CD14-positive monocyte (primary cell): ENCODE results near the gene PROZ. TPM values are rescaled to one million over a fixed set of nuclear protein-coding genes. Genes with fewer than 3 reads are reported as not detected.

Experiments used
- DNase-seq, 3 donors: peaks; one replicate each; pipeline ENCODE4 v3.0.0-alpha.2; 2011 to 2022
- H2AFZ ChIP-seq: 2 replicates; pipeline ENCODE4 v1.6.0; 2012; ENCODE audit warnings: mild to moderate bottlenecking, low read depth, low read length, inconsistent platforms; ENCODE audit not compliant: insufficient read depth, poor library complexity, severe bottlenecking
- H3K27ac ChIP-seq, 2 donors: 1 replicate in 1 of 2; 2 replicates in 1 of 2; pipeline ENCODE4 v1.5.1; 2012 to 2013; ENCODE audit warnings: low read length in 2 of 2, control low read depth in 1 of 2, inconsistent platforms in 1 of 2, low read depth in 1 of 2, mild to moderate bottlenecking in 1 of 2
- H3K27me3 ChIP-seq, 2 donors: one replicate each; pipeline versions ENCODE4 v1.6.0 to v1.6.1; 2011 to 2013; ENCODE audit warnings: low read length in 2 of 2; ENCODE audit not compliant: control insufficient read depth in 2 of 2, insufficient read depth in 2 of 2
- H3K36me3 ChIP-seq, 2 donors: replicated peaks in 1 of 2; 1 replicate in 1 of 2; 2 replicates in 1 of 2; pipeline versions ENCODE4 v1.5.1 to v1.6.1; 2012 to 2013; ENCODE audit warnings: low read length in 2 of 2, control low read depth in 1 of 2, inconsistent platforms in 1 of 2, mild to moderate bottlenecking in 1 of 2; ENCODE audit not compliant: insufficient read depth in 2 of 2, control insufficient read depth in 1 of 2
- H3K4me1 ChIP-seq, 2 donors: 1 replicate in 1 of 2; 2 replicates in 1 of 2; pipeline versions ENCODE4 v1.5.1 to v1.6.1; 2012 to 2013; ENCODE audit warnings: low read length in 2 of 2, control low read depth in 1 of 2, inconsistent platforms in 1 of 2, mild to moderate bottlenecking in 1 of 2, moderate library complexity in 1 of 2; ENCODE audit not compliant: insufficient read depth in 2 of 2, control insufficient read depth in 1 of 2
- H3K4me2 ChIP-seq: replicated peaks from 2 replicates; pipeline ENCODE3; 2012; ENCODE audit warnings: low read length, moderate library complexity, mild to moderate bottlenecking; ENCODE audit not compliant: poor library complexity, severe bottlenecking; ENCODE audit errors: extremely low read depth
- H3K4me3 ChIP-seq, 3 experiments: fragments of 200-600 bp in 1 of 3; sonication (generic) in 1 of 3; replicated peaks in 1 of 3; 1 replicate in 2 of 3; 2 replicates in 1 of 3; pipeline ENCODE4 v1.5.1; 2011 to 2013; ENCODE audit warnings: low read length in 3 of 3, mild to moderate bottlenecking in 3 of 3, control low read depth in 2 of 3, low read depth in 2 of 3, inconsistent platforms in 1 of 3, moderate library complexity in 1 of 3
- H3K79me2 ChIP-seq: 2 replicates; pipeline ENCODE4 v1.6.0; 2012; ENCODE audit warnings: mild to moderate bottlenecking, control low read depth, inconsistent platforms, low read length, moderate library complexity; ENCODE audit not compliant: insufficient read depth
- H3K9ac ChIP-seq: 2 replicates; pipeline ENCODE4 v1.6.0; 2017; ENCODE audit warnings: low read length, mild to moderate bottlenecking; ENCODE audit not compliant: insufficient read depth, poor library complexity, severe bottlenecking
- H3K9me3 ChIP-seq, 2 donors: replicated peaks in 1 of 2; 1 replicate in 1 of 2; 2 replicates in 1 of 2; pipeline versions ENCODE4 v1.5.1 to v1.6.1; 2012 to 2013; ENCODE audit warnings: low read length in 2 of 2, control low read depth in 1 of 2; ENCODE audit not compliant: control insufficient read depth in 1 of 2, insufficient read depth in 1 of 2
- H4K20me1 ChIP-seq: 2 replicates; pipeline ENCODE4 v1.6.0; 2012; ENCODE audit warnings: mild to moderate bottlenecking, low read length, control low read depth, moderate library complexity; ENCODE audit not compliant: insufficient read depth
- H3K27ac Mint-ChIP-seq, 7 donors: one replicate each; pipeline ENCODE4 v1.8.0; 2020; ENCODE audit warnings: mild to moderate bottlenecking in 7 of 7, mixed read lengths in 7 of 7, moderate library complexity in 6 of 7, inconsistent platforms in 2 of 7
- H3K27me3 Mint-ChIP-seq, 3 donors: one replicate each; pipeline ENCODE4 v1.8.0; 2021 to 2022; ENCODE audit warnings: low read depth in 3 of 3, mild to moderate bottlenecking in 3 of 3, mixed read lengths in 3 of 3, moderate library complexity in 3 of 3, inconsistent platforms in 1 of 3
- H3K36me3 Mint-ChIP-seq, 2 donors: one replicate each; pipeline ENCODE4 v1.8.0; 2020; ENCODE audit warnings: mixed read lengths in 2 of 2, inconsistent platforms in 1 of 2, mild to moderate bottlenecking in 1 of 2
- H3K4me1 Mint-ChIP-seq: one replicate; pipeline ENCODE4 v1.8.0; 2020; ENCODE audit warnings: mild to moderate bottlenecking, mixed read lengths
- H3K4me3 Mint-ChIP-seq, 2 donors: one replicate each; pipeline ENCODE4 v1.8.0; 2020; ENCODE audit warnings: mild to moderate bottlenecking in 2 of 2, mixed read lengths in 2 of 2, moderate library complexity in 1 of 2
- H3K9me3 Mint-ChIP-seq, 7 donors: one replicate each; pipeline ENCODE4 v1.8.0; 2020 to 2022; ENCODE audit warnings: mixed read lengths in 7 of 7, mild to moderate bottlenecking in 6 of 7, moderate library complexity in 6 of 7, inconsistent platforms in 2 of 7
- WGBS: methylation state at CpG from one replicate; pipeline ENCODE4 v1.1.5; 2013; ENCODE audit warnings: missing lambda C conversion rate; ENCODE audit not compliant: insufficient coverage; 5-methylcytosine and 5-hydroxymethylcytosine counted together
- intact Hi-C, 2 donors: fragments of 100-400 bp; cut with micrococcal nuclease; formaldehyde crosslinking; loops; one replicate each; pipeline versions ENCODE4 v1.15.0 to v1.15.1; 2023
- polyA plus RNA-seq, 3 donors: library from polyadenylated mRNA; depleted of rRNA in 1 of 3; unstranded in 2 of 3; stranded (reverse) in 1 of 3; fragments of 300-500 nt in 2 of 3; fragments of >200 nt in 1 of 3; fragmentation: Illumina TruSeq in 2 of 3; gene quantifications; 1 replicate in 2 of 3; 2 replicates in 1 of 3; pipeline ENCODE4 v1.2.3, GENCODE V29; 2012 to 2021
- TF ChIP-seq, protein P1 (sequence below): fragments of 200-600 bp; IDR thresholded peaks from one replicate; pipeline ENCODE4 v1.8.0; 2022; ENCODE audit warnings: antibody characterized with exemption, mild to moderate bottlenecking

PROZ gene
- polyA plus RNA-seq, 3 donors: not detected

DNA sequence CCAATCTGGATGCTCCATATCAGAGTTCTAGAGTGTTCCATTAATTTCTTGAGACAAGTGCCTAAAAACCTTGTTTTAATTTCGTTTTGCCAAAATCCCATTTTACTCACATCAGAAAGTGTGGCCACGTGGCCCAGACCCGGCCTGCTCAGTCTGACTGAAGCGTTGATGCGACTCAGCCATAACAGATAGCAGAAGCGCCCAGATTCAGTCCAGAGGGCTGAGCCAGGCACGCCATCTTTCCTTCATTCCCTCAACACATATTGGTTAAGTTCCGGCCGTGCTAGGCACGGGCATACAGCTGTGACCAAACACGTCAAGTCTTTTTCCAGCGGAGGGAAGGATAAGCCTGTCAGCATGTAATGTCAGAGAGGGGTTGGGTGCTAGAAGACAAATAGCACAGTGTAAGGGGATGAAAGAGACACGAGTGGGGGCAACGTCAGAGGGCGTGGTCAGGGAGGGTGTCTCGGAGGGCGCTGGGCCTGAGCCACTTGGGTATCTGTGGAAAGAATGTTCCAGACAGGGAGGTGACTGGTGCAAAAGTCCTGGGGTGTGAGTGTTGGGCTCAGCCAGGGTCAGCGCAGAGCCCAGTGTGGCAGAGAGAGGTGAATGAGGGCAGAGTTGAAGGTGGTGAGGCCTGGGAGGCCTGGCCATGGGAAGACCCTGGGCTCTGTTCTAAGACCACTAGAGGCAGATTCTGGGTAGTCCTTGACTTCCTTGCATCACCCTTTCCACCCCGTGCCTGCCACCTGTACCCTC is 32.8 kb upstream of the PROZ start:
- peaks cover 16 to 37% (median 25%) of the 10 kb centered on the region in 3 donors for H3K27me3 Mint-ChIP-seq
- TF ChIP-seq, protein P1, sequence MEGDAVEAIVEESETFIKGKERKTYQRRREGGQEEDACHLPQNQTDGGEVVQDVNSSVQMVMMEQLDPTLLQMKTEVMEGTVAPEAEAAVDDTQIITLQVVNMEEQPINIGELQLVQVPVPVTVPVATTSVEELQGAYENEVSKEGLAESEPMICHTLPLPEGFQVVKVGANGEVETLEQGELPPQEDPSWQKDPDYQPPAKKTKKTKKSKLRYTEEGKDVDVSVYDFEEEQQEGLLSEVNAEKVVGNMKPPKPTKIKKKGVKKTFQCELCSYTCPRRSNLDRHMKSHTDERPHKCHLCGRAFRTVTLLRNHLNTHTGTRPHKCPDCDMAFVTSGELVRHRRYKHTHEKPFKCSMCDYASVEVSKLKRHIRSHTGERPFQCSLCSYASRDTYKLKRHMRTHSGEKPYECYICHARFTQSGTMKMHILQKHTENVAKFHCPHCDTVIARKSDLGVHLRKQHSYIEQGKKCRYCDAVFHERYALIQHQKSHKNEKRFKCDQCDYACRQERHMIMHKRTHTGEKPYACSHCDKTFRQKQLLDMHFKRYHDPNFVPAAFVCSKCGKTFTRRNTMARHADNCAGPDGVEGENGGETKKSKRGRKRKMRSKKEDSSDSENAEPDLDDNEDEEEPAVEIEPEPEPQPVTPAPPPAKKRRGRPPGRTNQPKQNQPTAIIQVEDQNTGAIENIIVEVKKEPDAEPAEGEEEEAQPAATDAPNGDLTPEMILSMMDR: no peak
- no peak overlapping the region for H3K9ac ChIP-seq
- intact Hi-C loops: no loop called here
- no peak overlapping the region for H3K4me3 ChIP-seq
- peaks cover 10% of the 10 kb centered on the region for H3K4me1 Mint-ChIP-seq
- peaks cover 0 to 5% of the 10 kb centered on the region in 2 donors for H3K9me3 ChIP-seq
- WGBS: 98% methylated on average over 16 of the region's 19 CpGs
- peaks cover 0 to 17% of the 10 kb centered on the region in 2 donors for H3K27me3 ChIP-seq
- H3K4me1 ChIP-seq: peaks cover 4 to 9% of the 10 kb centered on the region in 2 donors
- H3K36me3 ChIP-seq: no peaks in the 10 kb centered on the region
- H2AFZ ChIP-seq: no peak overlapping the region
- H3K4me3 Mint-ChIP-seq: no peak overlapping the region
- no peak overlapping the region for H3K27ac Mint-ChIP-seq
- H3K4me2 ChIP-seq: no peak overlapping the region
- H3K79me2 ChIP-seq: no peaks in the 10 kb centered on the region
- no peak overlapping the region for H3K27ac ChIP-seq
- no peak for DNase-seq
- H3K36me3 Mint-ChIP-seq: no peaks in the 10 kb centered on the region
- peaks cover 5 to 14% (median 9%) of the 10 kb centered on the region in 7 donors for H3K9me3 Mint-ChIP-seq
- no peaks in the 10 kb centered on the region for H4K20me1 ChIP-seq

DNA sequence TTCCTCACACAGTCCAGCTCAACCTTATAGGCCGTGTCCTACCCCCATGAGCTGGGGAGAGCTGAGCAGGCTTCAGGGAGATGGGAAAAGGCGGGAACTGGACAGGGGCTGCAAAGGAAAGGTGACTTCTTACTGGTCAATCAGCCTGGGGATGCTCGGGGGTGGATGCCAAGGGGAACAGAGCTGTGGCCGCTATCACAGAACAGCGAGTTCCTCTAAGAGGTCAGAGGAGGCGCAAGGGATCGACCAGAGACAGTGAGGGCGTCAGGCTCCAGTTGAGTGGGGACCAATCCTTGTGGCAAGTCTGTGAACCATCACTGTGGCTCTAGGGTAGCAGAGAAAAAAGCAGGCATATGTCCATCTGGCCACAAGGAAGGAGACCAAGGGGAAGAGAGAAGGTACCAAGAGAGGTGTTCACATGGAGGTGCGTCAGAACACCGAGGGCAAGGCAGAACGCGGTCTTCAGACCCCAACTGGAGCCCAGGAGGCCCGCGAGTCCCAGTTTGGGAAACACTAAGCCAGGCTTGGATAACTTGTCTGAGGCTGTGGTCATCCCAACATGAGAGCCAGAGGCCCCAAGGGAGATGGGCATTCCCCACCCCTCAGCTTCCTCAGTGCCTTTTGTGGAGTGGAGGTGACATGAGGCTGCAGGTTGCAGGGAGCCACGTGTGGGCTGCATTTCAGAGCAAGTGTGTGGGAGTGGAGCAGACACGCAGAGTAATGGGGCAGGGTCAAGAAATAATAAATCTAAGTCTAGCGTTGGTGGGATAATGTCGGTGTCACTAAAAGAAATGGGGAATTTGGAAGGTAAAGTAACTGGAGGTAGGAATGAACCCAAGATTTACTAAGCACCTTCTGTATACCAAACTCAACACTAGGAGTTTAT is 31.9 kb upstream of the PROZ start:
- Histone ChIP-seq H3K4me3 (no peak overlapping the region), H4K20me1 (no peaks in the 10 kb centered on the region), H3K36me3 (no peaks in the 10 kb centered on the region), H3K9ac (no peak overlapping the region), H2AFZ (no peak overlapping the region), H3K27me3 (peaks cover 5 to 25% of the 10 kb centered on the region in 2 donors), H3K79me2 (no peaks in the 10 kb centered on the region), H3K27ac (no peak overlapping the region), H3K9me3 (peaks cover 0 to 5% of the 10 kb centered on the region in 2 donors), H3K4me1 (peaks cover 4 to 9% of the 10 kb centered on the region in 2 donors), H3K4me2 (no peak overlapping the region)
- intact Hi-C loops: no loop called here
- DNase-seq: no peak
- TF ChIP-seq, protein P1: no peak
- no peaks in the 10 kb centered on the region for H3K36me3 Mint-ChIP-seq
- peaks cover 10% of the 10 kb centered on the region for H3K4me1 Mint-ChIP-seq
- no peak overlapping the region for H3K27ac Mint-ChIP-seq
- peaks cover 17 to 41% (median 28%) of the 10 kb centered on the region in 3 donors for H3K27me3 Mint-ChIP-seq
- H3K4me3 Mint-ChIP-seq: no peak overlapping the region
- peaks cover 5 to 14% (median 9%) of the 10 kb centered on the region in 7 donors for H3K9me3 Mint-ChIP-seq
- 88% methylated on average over 9 of the region's 18 CpGs for WGBS
